Lower leg skin (tissue), 4 donors: ENCODE results near the gene CIAPIN1. TPM values are rescaled to one million over a fixed set of nuclear protein-coding genes. Genes with fewer than 3 reads are reported as not detected.

Experiments used
- DNase-seq, 2 donors: peaks; one replicate each; pipeline ENCODE4 v3.0.0-alpha.2; 2019; ENCODE audit warnings: low spot score in 2 of 2
- H3K4me3 ChIP-seq: fragments of 200-600 bp; sonication (generic); 2 replicates; pipeline ENCODE4 v1.5.1; 2017; ENCODE audit warnings: mild to moderate bottlenecking, low read depth; ENCODE audit not compliant: poor library complexity, severe bottlenecking
- CTCF ChIP-seq, 3 donors: fragments of 450-650 bp; IDR thresholded peaks; one replicate each; pipeline ENCODE4 v1.5.1; 2016; ENCODE audit warnings: antibody characterized with exemption in 3 of 3, mild to moderate bottlenecking in 3 of 3, moderate library complexity in 2 of 3
- POLR2A ChIP-seq, 2 donors: fragments of 450-650 bp; IDR thresholded peaks; one replicate each; pipeline ENCODE4 v1.6.1; 2016 to 2017; ENCODE audit warnings: antibody characterized with exemption in 2 of 2, mild to moderate bottlenecking in 1 of 2, moderate library complexity in 1 of 2
- WGBS, 2 donors: methylation state at CpG; one replicate each; pipeline ENCODE4 v1.1.5; 2018; 5-methylcytosine and 5-hydroxymethylcytosine counted together
- intact Hi-C: fragments of 100-400 bp; cut with DNase I; formaldehyde crosslinking; loops from one replicate; pipeline ENCODE4 v1.15.0; 2023; ENCODE audit warnings: low total_unique reads
- total RNA-seq, 4 donors: library from RNA; depleted of rRNA; stranded (reverse); fragments of >200 nt; gene quantifications; one replicate each; pipeline ENCODE4 v1.1.0, GENCODE V29; 2016

The CIAPIN1 gene
- total RNA-seq, 4 donors from 2014 or later: 20.9 to 40.8 (median 30.7) TPM

GRCh38 chr16:57480754-57481230 lies 33.6 kb upstream of the CIAPIN1 start:
- DNase-seq: no peak
- intact Hi-C loops: no loop called here
- 52% methylated on average over 6 of the region's 6 CpGs for WGBS, 2 donors
- TF ChIP-seq CTCF (IDR thresholded peaks at IDR 0.05) (no peak), POLR2A (IDR thresholded peaks at IDR 0.05) (no peak)
- H3K4me3 ChIP-seq: no peak overlapping the region

- no peak for DNase-seq
- 40 to 60% methylated on average over 14 to 15 of the region's 15 CpGs for WGBS, 2 donors
- intact Hi-C loops: no loop called here
- H3K4me3 ChIP-seq: no peak overlapping the region
- TF ChIP-seq CTCF (IDR thresholded peaks at IDR 0.05) (no peak), POLR2A (IDR thresholded peaks at IDR 0.05) (no peak)
Observed at GRCh38 chr16:57479976-57480753, 33.0 kb upstream of the CIAPIN1 start.

- 34 to 35% methylated on average over 30 to 35 of the region's 36 CpGs for WGBS, 2 donors
- intact Hi-C loops: no loop called here
- TF ChIP-seq CTCF (IDR thresholded peaks at IDR 0.05): no peak
- no peak for DNase-seq
- no peak overlapping the region for H3K4me3 ChIP-seq
Observed at GRCh38 chr16:57479205-57479975, 32.2 kb upstream of the CIAPIN1 start.

GRCh38 chr16:57478396-57479204 lies 31.4 kb upstream of the CIAPIN1 start:
- intact Hi-C loops: no loop called here
- TF ChIP-seq POLR2A (IDR thresholded peaks at IDR 0.05) (no peak), CTCF (IDR thresholded peaks at IDR 0.05) (no peak)
- no peak for DNase-seq
- 56 to 57% methylated on average over 15 of the region's 15 CpGs for WGBS, 2 donors
- no peak overlapping the region for H3K4me3 ChIP-seq

GRCh38 chr16:57477531-57478202 lies 30.5 kb upstream of the CIAPIN1 start:
- TF ChIP-seq POLR2A (IDR thresholded peaks at IDR 0.05) (no peak), CTCF (IDR thresholded peaks at IDR 0.05) (no peak)
- DNase-seq: no peak
- intact Hi-C loops: no loop called here
- no peak overlapping the region for H3K4me3 ChIP-seq
- whole genome bisulfite sequencing, 2 donors: 58% methylated on average over 9 of the region's 9 CpGs
